ENCODE results near the gene ABCC1. TPM values are rescaled to one million over a fixed set of nuclear protein-coding genes. Genes with fewer than 3 reads are reported as not detected.
"Not testable (repeated sequence)": the region's sequence is repeated elsewhere in the genome, so short reads cannot be mapped to it uniquely, and the experiment has no call there.

The ABCC1 gene
- total and polyA plus RNA-seq, 3 donors from 2014 or later, result 54.7 to 90.6 (median 88.0) TPM

DNA sequence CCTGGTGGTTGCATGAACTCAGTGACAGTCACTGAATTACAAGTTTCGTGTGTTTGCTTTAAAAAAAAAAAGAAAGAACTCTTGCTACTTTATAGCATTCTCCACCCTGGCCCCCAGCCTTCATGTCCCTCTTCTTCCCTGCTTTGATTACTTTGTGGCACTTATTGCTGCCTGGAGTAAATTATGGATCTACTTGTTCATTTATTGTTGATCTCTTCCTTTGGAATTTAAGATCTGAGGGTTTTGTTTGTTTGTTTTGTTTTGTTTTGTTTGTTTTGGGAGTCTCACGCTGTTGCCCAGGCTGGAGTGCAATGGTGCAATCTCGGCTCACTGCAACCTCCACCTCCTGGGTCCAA lies 147.4 kb downstream of the ABCC1 start:
- H3K27me3 ChIP-seq, result no peaks in the 10 kb centered on the region
- TF ChIP-seq POLR2A (IDR thresholded peaks at IDR 0.05), result no peak
- TF ChIP-seq, protein P1, sequence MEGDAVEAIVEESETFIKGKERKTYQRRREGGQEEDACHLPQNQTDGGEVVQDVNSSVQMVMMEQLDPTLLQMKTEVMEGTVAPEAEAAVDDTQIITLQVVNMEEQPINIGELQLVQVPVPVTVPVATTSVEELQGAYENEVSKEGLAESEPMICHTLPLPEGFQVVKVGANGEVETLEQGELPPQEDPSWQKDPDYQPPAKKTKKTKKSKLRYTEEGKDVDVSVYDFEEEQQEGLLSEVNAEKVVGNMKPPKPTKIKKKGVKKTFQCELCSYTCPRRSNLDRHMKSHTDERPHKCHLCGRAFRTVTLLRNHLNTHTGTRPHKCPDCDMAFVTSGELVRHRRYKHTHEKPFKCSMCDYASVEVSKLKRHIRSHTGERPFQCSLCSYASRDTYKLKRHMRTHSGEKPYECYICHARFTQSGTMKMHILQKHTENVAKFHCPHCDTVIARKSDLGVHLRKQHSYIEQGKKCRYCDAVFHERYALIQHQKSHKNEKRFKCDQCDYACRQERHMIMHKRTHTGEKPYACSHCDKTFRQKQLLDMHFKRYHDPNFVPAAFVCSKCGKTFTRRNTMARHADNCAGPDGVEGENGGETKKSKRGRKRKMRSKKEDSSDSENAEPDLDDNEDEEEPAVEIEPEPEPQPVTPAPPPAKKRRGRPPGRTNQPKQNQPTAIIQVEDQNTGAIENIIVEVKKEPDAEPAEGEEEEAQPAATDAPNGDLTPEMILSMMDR (IDR thresholded peaks at IDR 0.05), result no peak
- H3K36me3 ChIP-seq (ENCODE audit: low read depth, missing control alignments), result no peaks in the 10 kb centered on the region
- WGBS, 2 donors, result 54 to 57% methylated on average over 3 of the region's 3 CpGs
- no peaks in the 10 kb centered on the region for H3K9me3 ChIP-seq
- H3K4me3 ChIP-seq, result no peak overlapping the region
- peaks cover 42% of the 10 kb centered on the region for H3K4me1 ChIP-seq
- DNase-seq, result no peak
- H3K27ac ChIP-seq, result peak overlapping the region; percentile 72 to 84
- intact Hi-C loops (cut with DNase I; ENCODE audit: low total_unique reads), result no loop called here

GRCh38 chr16:16099320-16099719 lies 149.9 kb downstream of the ABCC1 start:
- no peak overlapping the region for H3K4me3 ChIP-seq
- no peak for TF ChIP-seq POLR2A (IDR thresholded peaks at IDR 0.05)
- TF ChIP-seq, protein P1 (IDR thresholded peaks at IDR 0.05), result no peak
- no peak overlapping the region for H3K27ac ChIP-seq
- peaks cover 26% of the 10 kb centered on the region for H3K4me1 ChIP-seq
- H3K9me3 ChIP-seq, result no peaks in the 10 kb centered on the region
- 94 to 100% methylated on average over 4 of the region's 4 CpGs for WGBS, 2 donors
- intact Hi-C loops (cut with DNase I; ENCODE audit: low total_unique reads), result no loop called here
- H3K27me3 ChIP-seq, result no peaks in the 10 kb centered on the region
- H3K36me3 ChIP-seq (ENCODE audit: low read depth, missing control alignments), result no peaks in the 10 kb centered on the region
- DNase-seq, result no peak

DNA sequence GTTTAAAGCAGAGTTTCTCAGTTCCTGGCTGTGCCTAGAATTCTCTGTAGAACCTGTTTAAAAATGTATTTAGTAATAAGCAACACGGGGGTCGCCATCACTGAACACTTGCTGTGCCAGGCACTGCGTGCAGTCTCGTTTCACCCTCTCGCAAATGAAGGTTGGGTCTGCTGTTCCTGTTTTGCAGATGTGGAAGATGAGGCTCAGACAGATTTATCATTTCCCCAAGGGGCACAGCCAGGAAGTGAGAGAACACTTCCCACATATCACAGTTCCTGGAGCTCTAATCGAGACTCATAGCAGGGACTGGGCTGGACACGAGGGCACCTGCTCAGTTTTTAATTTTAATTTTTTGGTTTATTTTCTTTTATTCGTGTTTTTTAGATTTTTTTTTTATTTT lies 151.2 kb downstream of the ABCC1 start:
- H3K4me3 ChIP-seq, result no peak overlapping the region
- H3K27me3 ChIP-seq, result no peaks in the 10 kb centered on the region
- no peak for DNase-seq
- WGBS, 2 donors, result 60 to 69% methylated on average over 8 of the region's 8 CpGs
- TF ChIP-seq, protein P1 (IDR thresholded peaks at IDR 0.05), result no peak
- TF ChIP-seq POLR2A (IDR thresholded peaks at IDR 0.05), result no peak
- H3K9me3 ChIP-seq, result no peaks in the 10 kb centered on the region
- H3K27ac ChIP-seq, result no peak overlapping the region
- H3K4me1 ChIP-seq, result peaks cover 16% of the 10 kb centered on the region
- intact Hi-C loops (cut with DNase I; ENCODE audit: low total_unique reads), result no loop called here
- no peaks in the 10 kb centered on the region for H3K36me3 ChIP-seq (ENCODE audit: low read depth, missing control alignments)

DNA sequence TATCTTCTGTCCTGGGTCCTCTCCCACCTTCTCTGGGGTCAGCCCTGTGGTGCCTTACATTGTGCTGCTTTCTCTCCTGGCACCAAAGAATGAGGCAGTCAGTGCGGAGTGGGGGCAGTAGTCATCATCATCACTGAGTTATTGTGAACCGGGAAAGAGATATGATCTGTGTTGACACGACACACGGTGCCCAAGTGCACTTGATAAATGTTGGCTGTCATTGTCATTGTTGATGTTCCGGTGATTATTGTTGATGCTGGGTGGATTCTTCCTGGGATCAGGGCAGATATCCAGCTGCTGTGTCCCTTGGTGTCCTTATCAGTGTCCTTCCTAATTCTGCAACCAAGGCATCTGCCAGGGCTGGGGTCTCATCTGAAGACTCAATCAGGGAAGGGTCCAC lies 152.2 kb downstream of the ABCC1 start:
- no peaks in the 10 kb centered on the region for H3K27me3 ChIP-seq
- 62 to 95% methylated on average over 5 of the region's 5 CpGs for WGBS, 2 donors
- H3K4me3 ChIP-seq, result no peak overlapping the region
- no peaks in the 10 kb centered on the region for H3K36me3 ChIP-seq (ENCODE audit: low read depth, missing control alignments)
- H3K27ac ChIP-seq, result no peak overlapping the region
- peaks cover 7% of the 10 kb centered on the region for H3K4me1 ChIP-seq
- intact Hi-C loops (cut with DNase I; ENCODE audit: low total_unique reads), result no loop called here
- no peak for DNase-seq
- no peaks in the 10 kb centered on the region for H3K9me3 ChIP-seq
- TF ChIP-seq POLR2A (IDR thresholded peaks at IDR 0.05), result no peak
- TF ChIP-seq, protein P1 (IDR thresholded peaks at IDR 0.05), result no peak

- no peaks in the 10 kb centered on the region for H3K4me1 ChIP-seq
- WGBS, 2 donors, result 99 to 100% methylated on average over 2 to 4 of the region's 4 CpGs
- H3K4me3 ChIP-seq, result no peak overlapping the region
- no peaks in the 10 kb centered on the region for H3K27me3 ChIP-seq
- no peak for TF ChIP-seq POLR2A (IDR thresholded peaks at IDR 0.05)
- TF ChIP-seq, protein P1 (IDR thresholded peaks at IDR 0.05), result no peak
- intact Hi-C loops (cut with DNase I; ENCODE audit: low total_unique reads), result no loop called here
- H3K36me3 ChIP-seq (ENCODE audit: low read depth, missing control alignments), result no peaks in the 10 kb centered on the region
- DNase-seq, result no peak
- no peak overlapping the region for H3K27ac ChIP-seq
- H3K9me3 ChIP-seq, result no peaks in the 10 kb centered on the region
These were observed 153.3 kb downstream of the ABCC1 start for GRCh38 chr16:16102738-16103137.

DNA sequence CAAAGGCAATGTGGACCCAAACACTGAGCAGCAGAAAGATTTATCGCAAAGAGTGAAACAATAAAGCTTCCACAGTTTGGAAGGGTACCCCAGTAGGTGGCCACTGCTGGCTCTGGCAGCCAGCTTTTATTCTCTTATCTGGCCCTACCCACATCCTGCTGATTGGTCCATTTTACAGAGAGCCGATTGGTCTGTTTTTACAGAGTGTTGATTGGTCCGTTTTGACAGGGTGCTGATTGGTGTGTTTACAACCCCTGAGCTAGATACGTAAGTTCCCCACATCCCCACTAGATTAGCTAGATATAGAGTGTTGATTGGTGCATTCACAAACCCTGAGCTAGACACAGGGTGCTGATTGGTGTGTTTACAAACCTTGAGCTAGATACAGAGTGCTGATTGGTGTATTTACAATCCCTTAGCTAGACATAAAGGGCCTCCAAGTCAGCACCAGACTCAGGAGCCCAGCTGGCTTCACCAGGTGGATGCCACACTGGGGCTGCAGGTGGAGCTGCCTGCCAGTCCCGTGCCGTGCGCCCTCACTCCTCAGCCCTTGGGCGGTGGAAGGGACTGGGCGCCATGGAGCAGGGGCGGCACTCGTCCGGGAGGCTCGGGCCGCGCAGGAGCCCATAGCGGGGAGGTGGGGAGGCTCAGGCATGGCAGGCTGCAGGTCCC lies 154.9 kb downstream of the ABCC1 start:
- H3K27ac ChIP-seq; H3K27me3 ChIP-seq; H3K4me1 ChIP-seq; DNase-seq; H3K9me3 ChIP-seq; intact Hi-C loops (cut with DNase I; ENCODE audit: low total_unique reads); H3K36me3 ChIP-seq (ENCODE audit: low read depth, missing control alignments): not testable (repeated sequence)
- peak overlapping the region in 1 of 2 donors; percentile 17 for H3K4me3 ChIP-seq
- 77 to 85% methylated on average over 13 to 16 of the region's 16 CpGs for WGBS, 2 donors

DNA sequence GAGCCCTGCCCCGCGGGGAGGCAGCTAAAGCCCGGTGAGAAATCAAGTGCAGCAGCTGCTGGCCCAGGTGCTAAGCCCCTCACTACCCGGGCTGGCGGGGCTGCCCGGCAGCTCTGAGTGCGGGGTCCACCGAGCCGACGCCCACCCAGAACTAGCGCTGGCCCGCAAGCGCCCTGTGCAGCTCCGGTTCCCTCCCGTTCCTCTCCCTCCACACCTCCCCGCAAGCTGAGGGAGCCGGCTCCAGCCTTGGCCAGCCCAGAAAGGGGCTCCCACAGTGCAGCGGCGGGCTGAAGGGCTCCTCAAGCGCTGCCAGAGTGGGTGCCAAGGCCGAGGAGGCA lies 155.4 kb downstream of the ABCC1 start:
- H3K36me3 ChIP-seq (ENCODE audit: low read depth, missing control alignments); DNase-seq; H3K9me3 ChIP-seq; H3K27me3 ChIP-seq; H3K27ac ChIP-seq; H3K4me1 ChIP-seq; intact Hi-C loops (cut with DNase I; ENCODE audit: low total_unique reads): not testable (repeated sequence)
- 84 to 92% methylated on average over 5 to 21 of the region's 21 CpGs for WGBS, 2 donors
- peak overlapping the region in 1 of 2 donors; percentile 17 for H3K4me3 ChIP-seq
